Neural progenitor cell (in vitro differentiated cells): Measurements from ENCODE around the gene MED27. TPM values are rescaled to one million over a fixed set of nuclear protein-coding genes. Genes with fewer than 3 reads are reported as not detected.

Source experiments
- DNase-seq: peaks from one replicate; pipeline ENCODE4 v3.0.0-alpha.2; 2016; ENCODE audit warnings: low spot score
- H2AFZ ChIP-seq: fragments of 200-600 bp; sonication (generic); replicated peaks from 2 replicates; pipeline ENCODE4 v1.6.1; 2016; ENCODE audit warnings: antibody characterized with exemption
- H3F3A ChIP-seq: fragments of 200-600 bp; sonication (generic); 2 replicates; pipeline ENCODE4 v1.6.1; 2016; ENCODE audit warnings: antibody characterized with exemption, low read depth
- H3K27ac ChIP-seq: fragments of 200-600 bp; sonication (generic); 2 replicates; pipeline ENCODE4 v1.5.1; 2016; ENCODE audit warnings: mild to moderate bottlenecking
- H3K27me3 ChIP-seq: fragments of 200-600 bp; sonication (generic); 2 replicates; pipeline ENCODE4 v1.6.1; 2016; ENCODE audit warnings: mild to moderate bottlenecking, moderate library complexity
- H3K36me3 ChIP-seq: fragments of 200-600 bp; sonication (generic); 2 replicates; pipeline ENCODE4 v1.5.1; 2016
- H3K4me1 ChIP-seq: fragments of 200-600 bp; sonication (generic); 2 replicates; pipeline ENCODE4 v1.6.1; 2016; ENCODE audit warnings: mixed run types
- H3K4me2 ChIP-seq: fragments of 200-600 bp; sonication (generic); 2 replicates; pipeline ENCODE4 v1.6.1; 2016
- H3K4me3 ChIP-seq: fragments of 200-600 bp; sonication (generic); 2 replicates; pipeline ENCODE4 v1.5.1; 2016
- H3K79me2 ChIP-seq: fragments of 200-600 bp; sonication (generic); 2 replicates; pipeline ENCODE4 v1.6.1; 2016; ENCODE audit warnings: low read depth
- H3K9ac ChIP-seq: fragments of 200-600 bp; sonication (generic); 2 replicates; pipeline ENCODE4 v1.6.1; 2016
- H3K9me3 ChIP-seq: fragments of 200-600 bp; sonication (generic); 2 replicates; pipeline ENCODE4 v1.5.1; 2016; ENCODE audit warnings: low read depth
- H4K20me1 ChIP-seq: fragments of 200-600 bp; sonication (generic); 2 replicates; pipeline ENCODE4 v1.6.1; 2016; ENCODE audit warnings: low read depth
- H3K27ac Mint-ChIP-seq: 3 replicates; pipeline ENCODE4 v1.8.0; 2021; ENCODE audit warnings: mixed read lengths
- H3K27me3 Mint-ChIP-seq: 2 replicates; pipeline ENCODE4 v1.8.0; 2022; ENCODE audit warnings: low read depth, mild to moderate bottlenecking, inconsistent platforms, moderate library complexity, mixed read lengths; ENCODE audit not compliant: insufficient read depth
- H3K36me3 Mint-ChIP-seq: 3 replicates; pipeline ENCODE4 v1.8.0; 2021; ENCODE audit warnings: mixed read lengths
- H3K4me1 Mint-ChIP-seq: 3 replicates; pipeline ENCODE4 v1.8.0; 2021; ENCODE audit warnings: mixed read lengths
- H3K4me3 Mint-ChIP-seq: 3 replicates; pipeline ENCODE4 v1.8.0; 2021; ENCODE audit warnings: mild to moderate bottlenecking, moderate library complexity, mixed read lengths
- H3K9me3 Mint-ChIP-seq: 3 replicates; pipeline ENCODE4 v1.8.0; 2020; ENCODE audit warnings: mixed read lengths
- EZH2 ChIP-seq: fragments of 200-600 bp; sonication (generic); IDR thresholded peaks from 2 replicates; pipeline ENCODE4 v1.6.1; 2017; ENCODE audit warnings: antibody characterized with exemption, mild to moderate bottlenecking, moderate library complexity
- EZH2phosphoT487 ChIP-seq: fragments of 200-600 bp; sonication (generic); IDR thresholded peaks from 2 replicates; pipeline ENCODE4 v1.6.1; 2017; ENCODE audit warnings: antibody characterized with exemption
- total RNA-seq: library from RNA; depleted of rRNA; stranded (reverse); fragments of >200 nt; gene quantifications from 2 replicates; pipeline ENCODE4 v1.2.3, GENCODE V29; 2015; ENCODE audit warnings: low replicate concordance
- TF ChIP-seq, protein P1 (sequence below): fragments of 200-600 bp; sonication (generic); IDR thresholded peaks from 2 replicates; pipeline ENCODE4 v1.5.1; 2017; ENCODE audit warnings: antibody characterized with exemption, mild to moderate bottlenecking

The MED27 gene
- total RNA-seq, 1 donor from 2014 or later = 15.1 TPM

DNA sequence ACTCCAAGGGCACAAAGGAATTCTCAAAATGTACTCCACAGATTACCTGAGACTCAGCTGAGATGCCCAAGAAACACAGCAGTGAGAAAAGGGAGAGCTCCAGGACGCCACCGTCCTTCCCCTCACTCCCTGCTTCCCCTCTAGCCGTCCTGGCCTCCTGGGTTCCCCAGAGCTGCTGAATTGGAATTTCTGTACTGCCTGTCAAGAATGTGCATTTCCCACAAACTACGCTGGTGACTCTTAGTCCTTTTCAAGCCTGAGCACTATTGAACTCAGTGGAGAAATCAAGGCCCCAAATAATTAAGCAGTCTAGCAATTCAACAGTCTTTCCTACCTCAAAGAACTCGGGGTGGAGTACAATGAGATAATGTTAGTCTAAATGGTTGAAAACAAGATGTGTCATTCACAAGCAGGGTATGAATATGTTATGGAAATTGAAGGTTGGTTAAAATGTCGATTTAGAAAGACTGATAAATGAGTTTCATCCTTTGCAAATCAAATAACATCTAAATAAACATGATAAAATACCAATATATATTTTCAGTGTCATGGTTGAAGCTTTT is 153.2 kb downstream of the MED27 start:
- H3K9me3 ChIP-seq = no peaks in the 10 kb centered on the region
- H3K36me3 ChIP-seq = no peaks in the 10 kb centered on the region
- no peak for DNase-seq
- TF ChIP-seq, protein P1, sequence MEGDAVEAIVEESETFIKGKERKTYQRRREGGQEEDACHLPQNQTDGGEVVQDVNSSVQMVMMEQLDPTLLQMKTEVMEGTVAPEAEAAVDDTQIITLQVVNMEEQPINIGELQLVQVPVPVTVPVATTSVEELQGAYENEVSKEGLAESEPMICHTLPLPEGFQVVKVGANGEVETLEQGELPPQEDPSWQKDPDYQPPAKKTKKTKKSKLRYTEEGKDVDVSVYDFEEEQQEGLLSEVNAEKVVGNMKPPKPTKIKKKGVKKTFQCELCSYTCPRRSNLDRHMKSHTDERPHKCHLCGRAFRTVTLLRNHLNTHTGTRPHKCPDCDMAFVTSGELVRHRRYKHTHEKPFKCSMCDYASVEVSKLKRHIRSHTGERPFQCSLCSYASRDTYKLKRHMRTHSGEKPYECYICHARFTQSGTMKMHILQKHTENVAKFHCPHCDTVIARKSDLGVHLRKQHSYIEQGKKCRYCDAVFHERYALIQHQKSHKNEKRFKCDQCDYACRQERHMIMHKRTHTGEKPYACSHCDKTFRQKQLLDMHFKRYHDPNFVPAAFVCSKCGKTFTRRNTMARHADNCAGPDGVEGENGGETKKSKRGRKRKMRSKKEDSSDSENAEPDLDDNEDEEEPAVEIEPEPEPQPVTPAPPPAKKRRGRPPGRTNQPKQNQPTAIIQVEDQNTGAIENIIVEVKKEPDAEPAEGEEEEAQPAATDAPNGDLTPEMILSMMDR = no peak
- TF ChIP-seq EZH2 (no peak), EZH2phosphoT487 (no peak)
- Mint-ChIP-seq H3K4me3 (no peak overlapping the region), H3K27ac (no peak overlapping the region), H3K4me1 (peaks cover 17% of the 10 kb centered on the region), H3K9me3 (no peaks in the 10 kb centered on the region), H3K36me3 (no peaks in the 10 kb centered on the region), H3K27me3 (no peaks in the 10 kb centered on the region)
- H3K79me2 ChIP-seq = no peaks in the 10 kb centered on the region
- no peak overlapping the region for H3K4me3 ChIP-seq
- H3K9ac ChIP-seq = no peak overlapping the region
- no peak overlapping the region for H3K4me2 ChIP-seq
- no peak overlapping the region for H3K27ac ChIP-seq
- H3K27me3 ChIP-seq = no peaks in the 10 kb centered on the region
- peaks cover 8% of the 10 kb centered on the region for H4K20me1 ChIP-seq
- peaks cover 3% of the 10 kb centered on the region for H3K4me1 ChIP-seq
- H3F3A ChIP-seq = no peaks in the 10 kb centered on the region
- H2AFZ ChIP-seq = no peak overlapping the region

DNA sequence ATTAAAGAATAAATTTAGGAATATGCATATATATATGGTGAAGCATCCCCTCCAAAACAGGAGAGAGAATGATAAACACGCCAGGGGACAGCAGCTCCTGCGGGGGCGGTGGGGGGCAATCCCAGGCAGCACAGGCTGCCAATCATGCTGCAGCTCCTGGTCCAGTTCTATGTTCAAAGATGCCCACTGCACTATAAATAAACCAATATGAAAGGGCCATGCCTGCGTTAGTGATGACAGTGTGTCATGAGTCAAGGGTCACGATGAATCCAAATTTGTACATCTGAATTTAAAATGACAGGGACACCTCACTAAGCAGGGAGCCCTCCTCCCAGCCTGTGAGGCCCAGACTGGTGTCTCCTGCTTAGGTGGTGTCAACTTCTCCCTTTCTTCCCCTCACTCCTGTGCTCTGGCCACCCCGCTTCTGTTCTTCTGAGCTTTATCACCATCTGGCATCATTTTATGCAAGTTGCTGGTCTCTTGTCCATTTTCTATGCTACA is 153.9 kb downstream of the MED27 start:
- no peak for TF ChIP-seq EZH2phosphoT487
- TF ChIP-seq EZH2 = no peak
- TF ChIP-seq, protein P1 = no peak
- Histone ChIP-seq H3F3A (no peaks in the 10 kb centered on the region), H2AFZ (no peak overlapping the region), H3K79me2 (no peaks in the 10 kb centered on the region), H3K36me3 (no peaks in the 10 kb centered on the region), H3K27ac (no peak overlapping the region), H3K4me3 (no peak overlapping the region), H3K27me3 (no peaks in the 10 kb centered on the region), H3K9ac (no peak overlapping the region), H4K20me1 (peaks cover 9% of the 10 kb centered on the region), H3K4me1 (peaks cover 3% of the 10 kb centered on the region), H3K9me3 (no peaks in the 10 kb centered on the region), H3K4me2 (no peak overlapping the region)
- Mint-ChIP-seq H3K27ac (no peak overlapping the region), H3K36me3 (no peaks in the 10 kb centered on the region), H3K9me3 (no peaks in the 10 kb centered on the region), H3K4me3 (no peak overlapping the region), H3K4me1 (peaks cover 17% of the 10 kb centered on the region), H3K27me3 (no peaks in the 10 kb centered on the region)
- DNase-seq = no peak

DNA sequence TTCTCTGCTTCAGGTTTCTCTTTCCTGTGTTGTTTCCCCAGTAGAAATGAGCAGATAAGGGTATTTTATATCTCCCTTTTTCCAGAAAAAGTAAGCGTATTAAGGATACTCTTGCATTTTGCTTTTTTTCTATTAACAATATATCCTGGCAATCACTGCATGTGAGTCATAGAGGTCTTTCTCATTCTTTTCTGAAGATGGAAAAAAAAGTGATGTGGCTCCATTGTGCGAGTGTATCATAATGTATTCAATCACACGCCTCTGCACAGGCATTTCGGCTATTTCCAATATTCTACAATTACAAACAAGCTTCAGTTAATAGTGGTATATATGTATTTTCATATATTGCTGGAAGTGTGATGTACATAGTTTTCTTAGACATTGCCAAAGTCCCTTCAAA is 155.9 kb downstream of the MED27 start:
- peaks cover 21% of the 10 kb centered on the region for H3K4me1 Mint-ChIP-seq
- no peak overlapping the region for H3K9ac ChIP-seq
- H3K36me3 ChIP-seq = no peaks in the 10 kb centered on the region
- peaks cover 13% of the 10 kb centered on the region for H4K20me1 ChIP-seq
- H3K9me3 ChIP-seq = no peaks in the 10 kb centered on the region
- DNase-seq = no peak
- H2AFZ ChIP-seq = no peak overlapping the region
- no peaks in the 10 kb centered on the region for H3K36me3 Mint-ChIP-seq
- H3K27ac ChIP-seq = no peak overlapping the region
- no peaks in the 10 kb centered on the region for H3K79me2 ChIP-seq
- no peak overlapping the region for H3K4me3 Mint-ChIP-seq
- H3K4me3 ChIP-seq = no peak overlapping the region
- TF ChIP-seq EZH2phosphoT487 = no peak
- no peak for TF ChIP-seq EZH2
- TF ChIP-seq, protein P1 = no peak
- no peak overlapping the region for H3K27ac Mint-ChIP-seq
- no peak overlapping the region for H3K4me2 ChIP-seq
- H3K4me1 ChIP-seq = peaks cover 3% of the 10 kb centered on the region
- H3K27me3 ChIP-seq = no peaks in the 10 kb centered on the region
- H3K9me3 Mint-ChIP-seq = no peaks in the 10 kb centered on the region
- no peaks in the 10 kb centered on the region for H3F3A ChIP-seq
- no peaks in the 10 kb centered on the region for H3K27me3 Mint-ChIP-seq
